ENCODE data around the gene SGMS1.
"Not testable (repeated sequence)": the region's sequence is repeated elsewhere in the genome, so short reads cannot be mapped to it uniquely, and the experiment has no call there.

DNA sequence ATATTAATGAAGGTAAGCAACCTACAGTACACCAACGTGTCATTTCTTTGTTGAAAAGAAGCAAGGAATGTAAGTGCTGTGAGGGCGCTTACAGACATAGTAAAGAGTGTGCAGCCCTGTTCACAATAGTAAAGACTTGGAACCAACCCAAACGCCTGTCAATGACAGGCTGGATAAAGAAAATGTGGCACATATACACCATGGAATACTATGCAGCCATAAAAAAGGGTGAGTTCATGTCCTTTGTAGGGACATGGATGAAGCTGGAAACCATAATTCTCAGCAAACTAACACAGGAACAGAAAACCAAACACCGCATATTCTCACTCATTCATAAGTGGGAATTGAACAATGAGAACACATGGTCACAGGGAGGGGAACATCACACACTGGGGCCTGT, 55.0 kb downstream of the SGMS1 start:
- not testable (repeated sequence) for TF ChIP-seq CTCF, POLR2A (IDR thresholded peaks at IDR 0.05)
